Endothelial cell (in vitro differentiated cells): ENCODE results near the gene AK9. TPM values are rescaled to one million over a fixed set of nuclear protein-coding genes. Genes with fewer than 3 reads are reported as not detected.

Experiments used
- DNase-seq: peaks from one replicate; pipeline ENCODE4 v3.0.0; 2021; ENCODE audit warnings: low spot score
- H3K27ac Mint-ChIP-seq: one replicate; pipeline ENCODE4 v1.8.0; 2021; ENCODE audit warnings: mixed read lengths, inconsistent platforms; ENCODE audit not compliant: unreplicated experiment
- H3K27me3 Mint-ChIP-seq: one replicate; pipeline ENCODE4 v1.8.0; 2021; ENCODE audit warnings: mild to moderate bottlenecking, moderate library complexity, mixed read lengths, inconsistent platforms; ENCODE audit not compliant: unreplicated experiment
- H3K36me3 Mint-ChIP-seq: one replicate; pipeline ENCODE4 v1.8.0; 2021; ENCODE audit warnings: mild to moderate bottlenecking, low read depth, mixed read lengths, inconsistent platforms; ENCODE audit not compliant: unreplicated experiment
- H3K4me1 Mint-ChIP-seq: one replicate; pipeline ENCODE4 v1.8.0; 2021; ENCODE audit warnings: mild to moderate bottlenecking, mixed read lengths, inconsistent platforms; ENCODE audit not compliant: unreplicated experiment
- H3K4me3 Mint-ChIP-seq: one replicate; pipeline ENCODE4 v1.8.0; 2021; ENCODE audit warnings: mild to moderate bottlenecking, mixed read lengths, inconsistent platforms; ENCODE audit not compliant: unreplicated experiment
- H3K9me3 Mint-ChIP-seq: one replicate; pipeline ENCODE4 v1.8.0; 2021; ENCODE audit warnings: mixed read lengths, inconsistent platforms; ENCODE audit not compliant: unreplicated experiment
- total RNA-seq: library from RNA; stranded (reverse); fragmentation: NEBNext Ultra II Directional; extraction: Animal tissue kit (Norgen Biotek cat#: 25700); gene quantifications from one replicate; pipeline ENCODE4 v1.2.1, GENCODE V29; 2021; ENCODE audit not compliant: unreplicated experiment
- TF ChIP-seq, protein P1 (sequence below): fragments of 200-600 bp; sonication (generic); IDR thresholded peaks from one replicate; pipeline ENCODE4 v1.5.0; 2021; ENCODE audit warnings: antibody characterized with exemption; ENCODE audit not compliant: unreplicated experiment

AK9 gene
- total RNA-seq, 1 donor from 2014 or later = 3.5 TPM

DNA sequence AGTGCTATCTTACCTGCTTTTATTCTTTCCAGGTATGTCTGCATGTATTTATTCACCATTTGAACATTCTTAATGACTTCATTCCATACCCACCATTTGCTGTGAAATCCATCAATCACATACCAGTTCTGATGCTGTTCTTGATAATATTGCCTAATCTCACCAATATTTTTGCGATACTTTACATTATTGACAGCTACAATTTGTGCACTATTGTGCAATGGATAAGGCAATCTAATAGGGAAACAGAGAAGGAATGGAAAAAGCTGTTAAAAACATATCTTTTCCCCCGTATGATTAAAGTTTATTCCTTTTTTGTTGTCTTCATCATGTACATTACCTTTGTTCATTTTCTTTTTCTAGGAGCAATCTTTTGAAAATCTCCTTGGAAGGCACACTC is 184.7 kb downstream of the AK9 start:
- H3K27me3 Mint-ChIP-seq = peaks cover 2% of the 10 kb centered on the region
- DNase-seq = no peak
- H3K36me3 Mint-ChIP-seq = no peaks in the 10 kb centered on the region
- no peak overlapping the region for H3K4me3 Mint-ChIP-seq
- TF ChIP-seq, protein P1, sequence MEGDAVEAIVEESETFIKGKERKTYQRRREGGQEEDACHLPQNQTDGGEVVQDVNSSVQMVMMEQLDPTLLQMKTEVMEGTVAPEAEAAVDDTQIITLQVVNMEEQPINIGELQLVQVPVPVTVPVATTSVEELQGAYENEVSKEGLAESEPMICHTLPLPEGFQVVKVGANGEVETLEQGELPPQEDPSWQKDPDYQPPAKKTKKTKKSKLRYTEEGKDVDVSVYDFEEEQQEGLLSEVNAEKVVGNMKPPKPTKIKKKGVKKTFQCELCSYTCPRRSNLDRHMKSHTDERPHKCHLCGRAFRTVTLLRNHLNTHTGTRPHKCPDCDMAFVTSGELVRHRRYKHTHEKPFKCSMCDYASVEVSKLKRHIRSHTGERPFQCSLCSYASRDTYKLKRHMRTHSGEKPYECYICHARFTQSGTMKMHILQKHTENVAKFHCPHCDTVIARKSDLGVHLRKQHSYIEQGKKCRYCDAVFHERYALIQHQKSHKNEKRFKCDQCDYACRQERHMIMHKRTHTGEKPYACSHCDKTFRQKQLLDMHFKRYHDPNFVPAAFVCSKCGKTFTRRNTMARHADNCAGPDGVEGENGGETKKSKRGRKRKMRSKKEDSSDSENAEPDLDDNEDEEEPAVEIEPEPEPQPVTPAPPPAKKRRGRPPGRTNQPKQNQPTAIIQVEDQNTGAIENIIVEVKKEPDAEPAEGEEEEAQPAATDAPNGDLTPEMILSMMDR = no peak
- H3K27ac Mint-ChIP-seq = no peak overlapping the region
- no peaks in the 10 kb centered on the region for H3K4me1 Mint-ChIP-seq
- no peaks in the 10 kb centered on the region for H3K9me3 Mint-ChIP-seq

DNA sequence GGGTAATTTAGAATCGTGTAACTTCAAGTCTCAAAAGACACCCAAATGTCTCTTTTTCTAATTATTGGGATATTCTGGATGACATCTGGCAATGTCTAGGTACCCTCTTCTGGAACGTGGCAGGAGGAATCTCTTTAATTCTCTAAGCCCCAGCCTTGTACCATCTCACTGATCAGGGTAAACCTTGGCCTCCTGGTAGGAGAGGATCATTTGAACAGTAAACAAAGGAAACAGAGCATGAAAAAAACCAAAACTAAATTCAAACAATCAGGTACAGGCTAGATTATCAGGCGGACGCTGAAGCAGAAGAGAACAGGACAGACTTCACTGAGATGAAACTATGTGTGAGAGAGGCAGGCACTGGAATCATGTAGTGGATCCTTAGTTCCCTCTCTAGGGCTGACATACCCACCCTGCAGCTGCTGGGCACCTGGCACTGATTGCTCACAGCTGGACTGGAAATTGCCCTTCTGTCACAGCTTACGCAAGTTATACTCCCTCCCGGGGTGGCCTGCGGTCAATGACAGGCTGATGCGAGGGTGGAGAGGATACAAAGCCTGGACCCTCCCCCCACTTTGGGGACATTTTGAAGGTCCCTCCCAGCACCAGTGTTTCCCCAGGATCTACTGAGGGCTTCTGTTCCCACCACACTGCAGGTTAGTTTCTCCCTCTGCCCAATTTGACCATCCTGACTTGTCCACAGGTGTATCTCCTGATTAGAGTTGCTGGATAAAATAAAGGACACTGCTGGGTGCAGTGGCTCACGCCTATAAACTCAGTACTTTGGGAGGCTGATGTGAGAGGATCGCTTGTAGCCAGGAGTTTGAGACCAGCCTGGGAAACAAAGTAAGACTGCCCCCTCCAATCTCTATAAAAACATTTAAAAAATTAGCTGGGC is 187.4 kb downstream of the AK9 start:
- Mint-ChIP-seq H3K36me3 (no peaks in the 10 kb centered on the region), H3K4me1 (no peaks in the 10 kb centered on the region), H3K27me3 (peaks cover 2% of the 10 kb centered on the region), H3K9me3 (no peaks in the 10 kb centered on the region), H3K27ac (no peak overlapping the region), H3K4me3 (no peak overlapping the region)
- no peak for DNase-seq
- TF ChIP-seq, protein P1 = no peak

DNA sequence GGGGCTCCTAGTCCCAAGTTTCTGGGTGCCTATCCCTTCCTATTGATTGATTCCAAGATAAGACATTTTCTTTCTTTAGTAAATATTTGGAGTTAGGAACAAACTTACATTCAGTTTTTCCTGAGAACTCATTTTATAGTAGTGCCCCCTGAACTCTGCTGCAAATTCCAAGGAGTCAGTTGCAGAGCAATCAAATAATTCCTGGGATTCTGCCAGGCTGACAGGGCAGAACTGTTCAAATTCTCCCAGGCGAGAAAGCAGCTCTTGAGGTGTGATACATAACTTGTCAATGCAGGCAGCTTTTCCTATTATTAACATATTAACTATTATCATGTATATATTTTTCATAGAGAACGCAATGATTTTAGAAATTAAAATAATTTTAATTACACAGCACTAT is 192.1 kb downstream of the AK9 start:
- TF ChIP-seq, protein P1 = no peak
- H3K9me3 Mint-ChIP-seq = no peaks in the 10 kb centered on the region
- no peak for DNase-seq
- H3K36me3 Mint-ChIP-seq = no peaks in the 10 kb centered on the region
- H3K4me1 Mint-ChIP-seq = no peaks in the 10 kb centered on the region
- H3K27me3 Mint-ChIP-seq = peaks cover 4% of the 10 kb centered on the region
- no peak overlapping the region for H3K4me3 Mint-ChIP-seq
- no peak overlapping the region for H3K27ac Mint-ChIP-seq

DNA sequence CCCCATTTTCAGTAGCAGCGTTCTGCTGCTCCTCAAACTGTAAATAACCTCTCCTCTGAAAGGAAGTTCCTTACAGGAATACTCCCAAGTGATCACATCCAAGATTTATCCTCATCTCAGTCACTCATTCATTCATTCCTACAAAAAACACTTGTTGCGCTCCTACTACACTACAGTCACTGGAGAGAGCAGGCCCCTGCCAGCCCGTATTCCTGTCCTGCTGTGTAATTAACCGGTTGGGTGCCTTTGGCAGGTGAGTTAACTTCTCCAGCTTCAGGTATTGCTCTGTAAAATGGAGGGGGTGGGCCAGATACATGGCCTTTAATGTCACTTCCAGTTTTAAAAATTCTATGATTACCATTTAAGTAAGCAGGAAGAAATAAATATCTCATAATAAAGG is 192.9 kb downstream of the AK9 start:
- TF ChIP-seq, protein P1 = no peak
- Mint-ChIP-seq H3K9me3 (no peaks in the 10 kb centered on the region), H3K4me3 (no peak overlapping the region), H3K36me3 (no peaks in the 10 kb centered on the region), H3K4me1 (no peaks in the 10 kb centered on the region), H3K27me3 (peaks cover 4% of the 10 kb centered on the region), H3K27ac (no peak overlapping the region)
- DNase-seq = no peak

DNA sequence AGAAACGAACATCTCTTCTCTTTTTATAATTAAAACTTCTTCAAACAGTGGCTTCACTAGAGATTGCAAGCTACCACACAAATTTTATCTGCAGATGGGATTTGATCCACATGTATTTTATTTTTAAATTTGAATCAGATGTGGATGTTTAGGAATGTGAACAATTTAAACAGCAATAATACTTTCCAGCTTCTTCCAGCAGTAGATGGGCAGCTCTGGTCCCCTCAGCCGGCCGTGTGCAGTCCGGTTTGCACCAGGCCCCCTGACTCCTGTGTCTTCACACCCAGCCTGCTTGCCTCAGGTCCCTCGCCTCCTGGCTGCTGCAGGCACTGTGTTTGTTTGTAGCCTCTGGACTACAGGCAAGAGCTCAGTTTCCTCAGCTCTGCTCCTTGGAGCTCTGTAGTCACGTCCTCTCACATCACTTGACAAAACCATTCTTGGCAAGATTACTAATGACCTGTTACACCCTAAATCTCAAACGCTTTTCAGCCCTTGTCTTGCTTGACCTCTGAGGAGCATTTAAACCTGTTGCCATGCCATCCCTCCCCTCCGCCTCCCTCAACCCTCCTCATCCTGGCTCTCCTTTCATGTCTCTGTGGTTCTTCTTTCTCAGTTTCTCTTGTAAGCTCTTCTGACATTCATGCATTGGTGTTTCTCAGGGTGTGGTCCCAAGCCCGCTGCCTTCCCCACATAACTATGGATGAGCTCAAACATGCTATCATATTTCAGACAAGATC is 194.8 kb downstream of the AK9 start:
- Mint-ChIP-seq H3K27me3 (peaks cover 4% of the 10 kb centered on the region), H3K4me1 (peaks cover under 1% of the 10 kb centered on the region), H3K4me3 (no peak overlapping the region), H3K27ac (no peak overlapping the region), H3K9me3 (no peaks in the 10 kb centered on the region), H3K36me3 (no peaks in the 10 kb centered on the region)
- no peak for DNase-seq
- TF ChIP-seq, protein P1 = no peak
